Suppressor macrophage (primary cell): ENCODE results near the gene BACH2.
A peak's percentile ranks its signal among the peaks of the same experiment; 100 is the strongest.

Source experiments
- DNase-seq, 4 experiments: peaks; one replicate each; pipeline ENCODE4 v3.0.0-alpha.2; 2020 to 2022

BACH2 gene

GRCh38 chr6:89963391-89963790, 333.3 kb downstream of the BACH2 start:
- DNase-seq = peak in 1 of 4 experiments; percentile 32

- DNase-seq = no peak
Observed at GRCh38 chr6:89961481-89961880, 335.2 kb downstream of the BACH2 start.

GRCh38 chr6:89959883-89960282, 336.8 kb downstream of the BACH2 start:
- DNase-seq = no peak

GRCh38 chr6:89956182-89956581, 340.5 kb downstream of the BACH2 start:
- DNase-seq = peak; percentile 26 to 66 (median 44)

- DNase-seq = no peak
Observed at GRCh38 chr6:89955364-89955763, 341.3 kb downstream of the BACH2 start.

- DNase-seq = peak in 1 of 4 experiments; percentile 34
Observed at GRCh38 chr6:89954721-89955148, 341.9 kb downstream of the BACH2 start.

- DNase-seq = peak; percentile 24 to 75 (median 56)
Observed at GRCh38 chr6:89952686-89953085, 344.0 kb downstream of the BACH2 start.

GRCh38 chr6:89952105-89952671, 344.5 kb downstream of the BACH2 start:
- no peak for DNase-seq

GRCh38 chr6:89951574-89952104, 345.0 kb downstream of the BACH2 start:
- no peak for DNase-seq

- DNase-seq = peak; percentile 14 to 47 (median 30)
Observed at GRCh38 chr6:89950879-89951391, 345.7 kb downstream of the BACH2 start.

GRCh38 chr6:89950446-89950845, 346.2 kb downstream of the BACH2 start:
- DNase-seq = no peak

- DNase-seq = no peak
Observed at GRCh38 chr6:89948876-89949275, 347.8 kb downstream of the BACH2 start.

GRCh38 chr6:89944826-89945407, 351.7 kb downstream of the BACH2 start:
- DNase-seq = peak in 3 of 4 experiments; percentile 15 to 68 (median 49)

- DNase-seq = no peak
Observed at GRCh38 chr6:89944181-89944755, 352.4 kb downstream of the BACH2 start.

- DNase-seq = no peak
Observed at GRCh38 chr6:89942601-89943000, 354.0 kb downstream of the BACH2 start.

GRCh38 chr6:89941763-89942497, 354.7 kb downstream of the BACH2 start:
- no peak for DNase-seq

GRCh38 chr6:89941031-89941762, 355.4 kb downstream of the BACH2 start:
- no peak for DNase-seq

- DNase-seq = peak; percentile 79 to 87 (median 82)
Observed at GRCh38 chr6:89940225-89941027, 356.2 kb downstream of the BACH2 start.

- DNase-seq = no peak
Observed at GRCh38 chr6:89939144-89939543, 357.5 kb downstream of the BACH2 start.

- no peak for DNase-seq
Observed at GRCh38 chr6:89938014-89938413, 358.6 kb downstream of the BACH2 start.

GRCh38 chr6:89936177-89936576, 360.5 kb downstream of the BACH2 start:
- DNase-seq = no peak
